Panc1 (cell line): ENCODE results near the gene FAM151A. TPM values are rescaled to one million over a fixed set of nuclear protein-coding genes. Genes with fewer than 3 reads are reported as not detected.

Source experiments
- ATAC-seq: fragments of 200-7000 bp; cut with Tn5 transposase; 2 replicates; pipeline ENCODE4 v1.9.1; 2020; ENCODE audit warnings: mild to moderate bottlenecking, moderate library complexity
- BruUV-seq: library from RNA; stranded (reverse); fragments of 400-500 nt; replicated peaks from 2 replicates; lab custom pipeline; 2021; lab: Mats Ljungman, UMichigan
- CTCF ChIA-PET: fragments of 300-600 bp; sonication (Branson Sonifier 250); formaldehyde crosslinking; loops from one replicate; lab custom pipeline; 2022; ENCODE audit warnings: antibody characterized with exemption; lab: Charles Lee
- POLR2A ChIA-PET: fragments of 300-600 bp; sonication (Branson Sonifier 250); formaldehyde crosslinking; loops from one replicate; lab custom pipeline; 2022; ENCODE audit warnings: antibody characterized with exemption; lab: Charles Lee
- DNase-seq: peaks from one replicate; pipeline ENCODE4 v3.0.0-alpha.2; 2010; ENCODE audit warnings: low read depth, low spot score
- H3K27ac ChIP-seq: 2 replicates; pipeline ENCODE4 v1.5.1; 2011; ENCODE audit warnings: mild to moderate bottlenecking, low read length, inconsistent platforms
- H3K27me3 ChIP-seq: fragments of 200-500 bp; sonication (Bioruptor generic); 2 replicates; pipeline ENCODE4 v1.6.0; 2014; ENCODE audit warnings: low read length, inconsistent platforms; ENCODE audit not compliant: control insufficient read depth, insufficient read depth
- H3K36me3 ChIP-seq: fragments of 200-500 bp; sonication (Bioruptor generic); 2 replicates; pipeline ENCODE4 v1.5.1; 2014; ENCODE audit warnings: inconsistent platforms, mild to moderate bottlenecking, low read length, moderate library complexity; ENCODE audit not compliant: control insufficient read depth, insufficient read depth
- H3K4me1 ChIP-seq: 2 replicates; pipeline ENCODE4 v1.5.1; 2011; ENCODE audit warnings: inconsistent platforms, mild to moderate bottlenecking, low read length, moderate library complexity; ENCODE audit not compliant: control insufficient read depth, insufficient read depth
- H3K4me3 ChIP-seq, 2 experiments: 2 replicates each; pipeline ENCODE4 v1.5.1; 2011 to 2012; ENCODE audit warnings: low read depth in 2 of 2, low read length in 2 of 2, mild to moderate bottlenecking in 2 of 2, inconsistent platforms in 1 of 2, moderate library complexity in 1 of 2
- H3K9me3 ChIP-seq: fragments of 200-500 bp; sonication (Bioruptor generic); 2 replicates; pipeline ENCODE4 v1.5.1; 2014; ENCODE audit warnings: low read depth, mild to moderate bottlenecking, inconsistent platforms, low read length, moderate library complexity; ENCODE audit not compliant: control insufficient read depth, insufficient read depth
- POLR2AphosphoS5 ChIP-seq: IDR thresholded peaks from 2 replicates; pipeline ENCODE4 v1.6.1; 2012; ENCODE audit warnings: mild to moderate bottlenecking, low read depth, low read length, moderate library complexity
- SIN3A ChIP-seq: IDR thresholded peaks from 2 replicates; pipeline ENCODE4 v1.6.1; 2012; ENCODE audit warnings: low read depth, mild to moderate bottlenecking, low read length, moderate library complexity, borderline replicate concordance; ENCODE audit not compliant: insufficient read depth
- TCF7L2 ChIP-seq: IDR thresholded peaks from 2 replicates; pipeline ENCODE4 v1.6.1; 2011; ENCODE audit warnings: mild to moderate bottlenecking, low read depth, low read length, inconsistent platforms
- in situ Hi-C: cut with HindIII; loops from 2 replicates; pipeline ENCODE4 v1.10.0; 2016; ENCODE audit warnings: low sequenced_read_pairs, low pct_unique_long_range_greater_than_20kb
- intact Hi-C: fragments of 100-400 bp; cut with micrococcal nuclease; formaldehyde crosslinking; loops from one replicate; pipeline ENCODE4 v1.10.0; 2022; ENCODE audit not compliant: unreplicated experiment
- total RNA-seq: library from RNA; stranded (reverse); gene quantifications from one replicate; pipeline ENCODE4 v1.2.1, GENCODE V29; 2021; ENCODE audit not compliant: unreplicated experiment
- TF ChIP-seq, protein P1 (sequence below), 2 experiments: IDR thresholded peaks; 2 replicates each; pipeline ENCODE4 v1.6.1; 2011 to 2012; ENCODE audit warnings: low read depth in 2 of 2, control low read depth in 1 of 2, low read length in 1 of 2, mild to moderate bottlenecking in 1 of 2, moderate library complexity in 1 of 2; ENCODE audit not compliant: insufficient read depth in 1 of 2
- TF ChIP-seq, protein P2 (sequence below): fragments of 450-650 bp; IDR thresholded peaks from 2 replicates; pipeline ENCODE4 v1.5.1; 2017; ENCODE audit warnings: mild to moderate bottlenecking

Gene FAM151A
- total RNA-seq, 1 experiment from 2014 or later, result not detected

DNA sequence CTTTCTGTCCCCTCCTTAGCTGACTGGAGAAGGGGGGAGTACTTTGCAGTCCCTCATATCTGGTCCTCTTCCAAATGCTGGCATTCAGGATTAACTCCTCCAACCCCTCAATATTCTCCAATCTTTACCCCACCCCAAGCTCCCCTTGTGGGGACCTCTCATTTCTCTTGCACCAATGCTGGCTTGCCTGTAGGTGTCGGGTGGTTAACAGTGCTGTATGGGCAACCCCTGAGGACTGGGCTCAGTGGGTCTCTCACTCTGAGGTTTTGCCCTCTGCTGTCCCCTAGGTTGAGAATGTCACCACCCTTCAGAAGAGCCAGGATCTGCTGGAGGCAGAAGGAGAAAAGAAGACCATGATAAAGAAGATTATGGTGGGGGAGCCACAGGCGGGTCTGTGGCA is 45.2 kb upstream of the FAM151A start:
- in situ Hi-C loops (no loop called here), intact Hi-C loops (no loop called here)
- H3K27me3 ChIP-seq, result no peaks in the 10 kb centered on the region
- H3K36me3 ChIP-seq, result no peaks in the 10 kb centered on the region
- TF ChIP-seq, protein P1, sequence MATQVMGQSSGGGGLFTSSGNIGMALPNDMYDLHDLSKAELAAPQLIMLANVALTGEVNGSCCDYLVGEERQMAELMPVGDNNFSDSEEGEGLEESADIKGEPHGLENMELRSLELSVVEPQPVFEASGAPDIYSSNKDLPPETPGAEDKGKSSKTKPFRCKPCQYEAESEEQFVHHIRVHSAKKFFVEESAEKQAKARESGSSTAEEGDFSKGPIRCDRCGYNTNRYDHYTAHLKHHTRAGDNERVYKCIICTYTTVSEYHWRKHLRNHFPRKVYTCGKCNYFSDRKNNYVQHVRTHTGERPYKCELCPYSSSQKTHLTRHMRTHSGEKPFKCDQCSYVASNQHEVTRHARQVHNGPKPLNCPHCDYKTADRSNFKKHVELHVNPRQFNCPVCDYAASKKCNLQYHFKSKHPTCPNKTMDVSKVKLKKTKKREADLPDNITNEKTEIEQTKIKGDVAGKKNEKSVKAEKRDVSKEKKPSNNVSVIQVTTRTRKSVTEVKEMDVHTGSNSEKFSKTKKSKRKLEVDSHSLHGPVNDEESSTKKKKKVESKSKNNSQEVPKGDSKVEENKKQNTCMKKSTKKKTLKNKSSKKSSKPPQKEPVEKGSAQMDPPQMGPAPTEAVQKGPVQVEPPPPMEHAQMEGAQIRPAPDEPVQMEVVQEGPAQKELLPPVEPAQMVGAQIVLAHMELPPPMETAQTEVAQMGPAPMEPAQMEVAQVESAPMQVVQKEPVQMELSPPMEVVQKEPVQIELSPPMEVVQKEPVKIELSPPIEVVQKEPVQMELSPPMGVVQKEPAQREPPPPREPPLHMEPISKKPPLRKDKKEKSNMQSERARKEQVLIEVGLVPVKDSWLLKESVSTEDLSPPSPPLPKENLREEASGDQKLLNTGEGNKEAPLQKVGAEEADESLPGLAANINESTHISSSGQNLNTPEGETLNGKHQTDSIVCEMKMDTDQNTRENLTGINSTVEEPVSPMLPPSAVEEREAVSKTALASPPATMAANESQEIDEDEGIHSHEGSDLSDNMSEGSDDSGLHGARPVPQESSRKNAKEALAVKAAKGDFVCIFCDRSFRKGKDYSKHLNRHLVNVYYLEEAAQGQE (IDR thresholded peaks at IDR 0.05; ENCODE audit: insufficient read depth in 1 of 2, low read depth in 2 of 2, low read length in 1 of 2), result no peak
- TF ChIP-seq TCF7L2, result no peak
- no peak for TF ChIP-seq SIN3A
- TF ChIP-seq, protein P2, sequence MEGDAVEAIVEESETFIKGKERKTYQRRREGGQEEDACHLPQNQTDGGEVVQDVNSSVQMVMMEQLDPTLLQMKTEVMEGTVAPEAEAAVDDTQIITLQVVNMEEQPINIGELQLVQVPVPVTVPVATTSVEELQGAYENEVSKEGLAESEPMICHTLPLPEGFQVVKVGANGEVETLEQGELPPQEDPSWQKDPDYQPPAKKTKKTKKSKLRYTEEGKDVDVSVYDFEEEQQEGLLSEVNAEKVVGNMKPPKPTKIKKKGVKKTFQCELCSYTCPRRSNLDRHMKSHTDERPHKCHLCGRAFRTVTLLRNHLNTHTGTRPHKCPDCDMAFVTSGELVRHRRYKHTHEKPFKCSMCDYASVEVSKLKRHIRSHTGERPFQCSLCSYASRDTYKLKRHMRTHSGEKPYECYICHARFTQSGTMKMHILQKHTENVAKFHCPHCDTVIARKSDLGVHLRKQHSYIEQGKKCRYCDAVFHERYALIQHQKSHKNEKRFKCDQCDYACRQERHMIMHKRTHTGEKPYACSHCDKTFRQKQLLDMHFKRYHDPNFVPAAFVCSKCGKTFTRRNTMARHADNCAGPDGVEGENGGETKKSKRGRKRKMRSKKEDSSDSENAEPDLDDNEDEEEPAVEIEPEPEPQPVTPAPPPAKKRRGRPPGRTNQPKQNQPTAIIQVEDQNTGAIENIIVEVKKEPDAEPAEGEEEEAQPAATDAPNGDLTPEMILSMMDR, result no peak
- no peak for TF ChIP-seq POLR2AphosphoS5
- POLR2A ChIA-PET, result no interaction called here
- no TSS peak for BruUV-seq
- H3K4me3 ChIP-seq, result no peak overlapping the region
- ATAC-seq (no peak), DNase-seq (no peak)
- CTCF ChIA-PET, result no interaction called here
- H3K4me1 ChIP-seq, result no peaks in the 10 kb centered on the region
- H3K27ac ChIP-seq, result no peak overlapping the region
- H3K9me3 ChIP-seq, result no peaks in the 10 kb centered on the region

DNA sequence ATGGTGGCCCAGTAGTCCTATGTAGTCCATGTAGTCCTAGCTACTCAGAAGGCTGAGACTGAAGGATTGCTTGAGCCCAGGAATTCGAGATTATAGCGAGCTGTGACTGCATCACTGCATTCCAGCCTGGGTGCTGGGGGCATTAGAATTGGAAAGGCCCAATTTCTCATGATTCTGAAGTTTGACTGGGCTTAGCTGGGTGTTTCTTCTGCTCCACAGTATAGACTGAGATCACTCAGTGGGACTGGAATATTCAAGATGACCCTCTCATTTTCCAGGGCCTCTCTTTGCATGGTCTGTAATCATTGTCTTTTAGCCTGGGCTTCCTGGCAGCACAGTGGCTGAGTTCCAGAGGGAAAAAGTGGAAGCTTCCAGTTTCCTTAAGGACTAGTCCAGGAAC is 44.5 kb upstream of the FAM151A start:
- ChIA-PET POLR2A (no interaction called here), CTCF (interaction anchor here (0.7 kb wide), 1 partner anchor 285 kb away, joined by 3 read pairs; no protein-coding TSS in a partner anchor)
- no peak for ATAC-seq
- intact Hi-C loops, result no loop called here
- H3K4me3 ChIP-seq, result no peak overlapping the region
- in situ Hi-C loops, result no loop called here
- no peaks in the 10 kb centered on the region for H3K9me3 ChIP-seq
- no TSS peak for BruUV-seq
- H3K4me1 ChIP-seq, result no peaks in the 10 kb centered on the region
- H3K36me3 ChIP-seq, result no peaks in the 10 kb centered on the region
- no peaks in the 10 kb centered on the region for H3K27me3 ChIP-seq
- DNase-seq, result no peak
- no peak overlapping the region for H3K27ac ChIP-seq
- TF ChIP-seq TCF7L2, result no peak
- TF ChIP-seq, protein P2, result no peak
- no peak for TF ChIP-seq SIN3A
- TF ChIP-seq POLR2AphosphoS5, result no peak
- TF ChIP-seq, protein P1 (IDR thresholded peaks at IDR 0.05; ENCODE audit: insufficient read depth in 1 of 2, low read depth in 2 of 2, low read length in 1 of 2), result no peak
